Tongue (tissue), 2 donors: Measurements from ENCODE around the gene KRTAP21-1. TPM values are rescaled to one million over a fixed set of nuclear protein-coding genes. Genes with fewer than 3 reads are reported as not detected.

Source experiments
- small RNA-seq: library from RNA; depleted of rRNA; stranded (forward); fragments of <200 nt; gene quantifications from one replicate; pipeline ENCODE3, GENCODE V24; 2014; ENCODE audit warnings: low replicate concordance
- total RNA-seq: library from RNA; depleted of rRNA; stranded (reverse); fragments of >200 nt; gene quantifications from one replicate; pipeline ENCODE4 v1.2.3, GENCODE V29; 2014

KRTAP21-1 gene
- total RNA-seq, 1 donor from 2014 or later: not detected

Small RNA genes within 50 kb of the gene (small RNA-seq; reads per million reads assigned to genes)
- not detected for gene AP000244.1
- gene KRTAP21-3: not detected
- gene KRTAP8-2P: not detected

Other genes with a start within 250 kb of the KRTAP21-1 start
- not detected for gene KRTAP19-6, start 213.6 kb downstream of the KRTAP21-1 start, total RNA-seq
- gene KRTAP19-7, start 194.1 kb downstream of the KRTAP21-1 start, total RNA-seq: not detected
- not detected for gene KRTAP22-2, start 165.0 kb downstream of the KRTAP21-1 start, total RNA-seq
- gene KRTAP6-3, start 163.0 kb downstream of the KRTAP21-1 start, total RNA-seq: not detected
- gene KRTAP6-2, start 156.5 kb downstream of the KRTAP21-1 start, total RNA-seq: not detected
- not detected for gene KRTAP22-1, start 154.3 kb downstream of the KRTAP21-1 start, total RNA-seq
- gene KRTAP6-1, start 141.5 kb downstream of the KRTAP21-1 start, total RNA-seq: not detected
- gene KRTAP20-1, start 139.0 kb downstream of the KRTAP21-1 start, total RNA-seq: not detected
- gene KRTAP20-4, start 134.8 kb downstream of the KRTAP21-1 start, total RNA-seq: not detected
- not detected for gene KRTAP20-2, start 120.2 kb downstream of the KRTAP21-1 start, total RNA-seq
- not detected for gene KRTAP20-3, start 112.6 kb downstream of the KRTAP21-1 start, total RNA-seq
- gene KRTAP21-3, start 36.7 kb downstream of the KRTAP21-1 start, total RNA-seq: not detected
- not detected for gene KRTAP21-2, start 8.2 kb downstream of the KRTAP21-1 start, total RNA-seq
- gene KRTAP8-1, start 57.8 kb upstream of the KRTAP21-1 start, total RNA-seq: not detected
- gene KRTAP7-1, start 74.3 kb upstream of the KRTAP21-1 start, total RNA-seq: not detected
- gene KRTAP11-1, start 126.2 kb upstream of the KRTAP21-1 start, total RNA-seq: not detected